Breast epithelium (tissue), 3 donors: ENCODE measurements around the gene CBR3.

ENCODE experiments used
- CTCF ChIP-seq, 3 donors: fragments of 450-650 bp; IDR thresholded peaks; one replicate each; pipeline ENCODE4 v1.5.1; 2016 to 2017; ENCODE audit warnings: antibody characterized with exemption in 3 of 3, mild to moderate bottlenecking in 3 of 3, moderate library complexity in 3 of 3
- POLR2A ChIP-seq: fragments of 450-650 bp; IDR thresholded peaks from one replicate; pipeline ENCODE4 v1.6.1; 2016; ENCODE audit warnings: antibody characterized with exemption, mild to moderate bottlenecking, moderate library complexity

- no peak for TF ChIP-seq CTCF (IDR thresholded peaks at IDR 0.05)
- no peak for TF ChIP-seq POLR2A
These were observed 21.0 kb upstream of the CBR3 start for GRCh38 chr21:36113647-36114428.
